Stimulated activated CD8-positive, alpha-beta memory T cell treated with anti-CD3 and anti-CD28 coated beads, Interleukin-15, amount 100 ng/mL, for 48 hours (primary cell): ENCODE results near the gene PPP1R9A.

Experiments
- DNase-seq, 2 donors: peaks; one replicate each; pipeline ENCODE4 v3.0.0-alpha.2; 2020; ENCODE audit warnings: low read depth in 2 of 2

Gene PPP1R9A

DNA sequence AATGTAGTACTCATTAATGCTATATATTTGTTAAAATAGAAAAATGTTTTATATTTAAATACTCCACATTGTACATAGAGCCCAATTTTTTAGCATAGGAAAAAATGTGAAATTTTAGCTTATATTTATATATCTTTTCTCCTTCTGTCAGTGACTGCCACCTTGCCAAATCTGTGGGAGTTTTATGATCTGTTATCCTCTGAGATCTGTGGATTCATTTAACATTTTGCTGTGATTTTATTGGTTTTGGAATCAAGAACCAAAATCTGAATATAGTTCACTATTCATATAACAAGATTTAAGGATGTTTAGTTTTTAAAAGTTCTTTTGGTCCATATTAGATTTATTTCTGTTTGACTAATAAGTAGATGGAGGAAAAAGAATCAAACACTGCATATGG is 127.9 kb downstream of the PPP1R9A start:
- DNase-seq = no peak

GRCh38 chr7:95041031-95041430 is 133.6 kb downstream of the PPP1R9A start:
- no peak for DNase-seq

- no peak for DNase-seq
Observed at GRCh38 chr7:95045236-95045923, 138.0 kb downstream of the PPP1R9A start.

DNA sequence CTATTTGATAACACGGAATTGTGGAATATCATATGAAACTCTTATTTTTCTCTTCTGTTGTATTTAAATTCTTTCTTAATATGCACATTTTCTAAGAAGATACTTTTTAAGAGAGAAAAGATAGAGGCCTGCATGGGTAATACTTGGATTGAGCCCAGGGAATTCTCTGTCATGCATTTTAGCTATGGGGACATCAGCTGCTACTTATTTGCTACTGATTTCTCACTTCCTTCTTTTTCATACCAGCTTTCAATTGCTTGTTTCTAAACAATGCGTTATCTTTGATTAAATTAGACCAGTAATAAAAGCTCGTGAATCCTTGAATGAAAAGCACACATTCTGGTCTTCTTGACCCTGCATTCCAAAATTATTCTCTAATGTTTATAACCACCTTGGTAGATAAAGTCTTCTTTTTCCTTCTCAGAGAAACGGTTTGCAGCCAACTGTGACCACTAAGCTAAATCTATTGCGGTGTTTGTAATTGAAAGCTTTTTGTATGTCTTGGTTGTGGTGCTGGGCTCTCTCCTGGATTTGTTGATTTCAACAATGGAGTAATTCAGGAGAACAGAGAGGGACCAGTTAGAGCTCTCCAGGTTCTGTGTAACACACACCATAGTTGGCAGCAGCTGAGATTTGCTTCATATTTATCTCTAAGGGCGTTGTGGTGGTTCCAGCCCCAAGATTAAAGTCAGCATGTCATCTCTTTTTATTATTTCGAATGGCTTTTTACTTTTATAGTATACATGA is 139.3 kb downstream of the PPP1R9A start:
- no peak for DNase-seq

DNA sequence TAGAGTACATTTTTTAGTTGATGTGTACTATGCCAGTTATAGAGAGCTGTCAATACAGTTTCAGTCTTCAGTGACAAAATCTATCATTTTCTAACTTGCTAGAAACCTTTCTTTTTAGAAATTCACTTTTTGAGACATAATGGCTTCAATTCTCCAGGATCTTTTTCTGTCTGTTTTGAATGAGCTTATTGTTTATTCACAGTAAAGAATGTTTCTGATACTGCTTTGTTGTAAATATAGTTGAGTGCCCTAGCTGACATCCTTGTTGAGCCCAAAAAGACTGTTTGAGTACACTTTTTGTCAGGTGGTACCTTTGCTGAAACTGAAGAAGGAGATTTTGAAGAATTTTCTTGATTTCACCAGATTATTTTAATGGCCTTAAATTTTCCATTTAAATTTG is 139.9 kb downstream of the PPP1R9A start:
- no peak for DNase-seq

DNA sequence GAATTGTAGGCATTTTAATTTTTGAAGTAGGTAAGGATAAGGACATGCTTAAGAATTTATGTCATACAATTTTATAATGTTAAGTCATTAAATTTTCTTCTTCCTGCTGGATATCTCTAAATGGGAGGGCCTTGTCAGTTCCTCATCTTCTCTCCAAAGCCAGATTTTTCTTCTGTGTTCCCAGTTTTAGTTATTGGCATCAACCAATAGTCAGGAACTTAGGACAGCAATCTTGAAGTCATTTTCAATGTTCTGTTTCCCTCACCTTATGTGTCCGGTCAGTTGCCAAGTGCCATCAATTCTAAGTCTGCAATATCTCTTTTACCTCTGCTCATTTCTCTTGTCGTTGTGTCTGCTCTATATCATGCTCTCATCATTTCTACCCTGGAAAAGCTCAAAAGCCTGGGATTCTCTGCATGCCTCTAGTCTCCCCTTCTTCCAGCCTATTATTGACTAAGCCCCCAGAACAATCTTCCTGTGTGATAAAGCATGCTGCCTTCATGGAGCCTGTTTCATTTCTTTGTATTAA is 145.2 kb downstream of the PPP1R9A start:
- no peak for DNase-seq

DNA sequence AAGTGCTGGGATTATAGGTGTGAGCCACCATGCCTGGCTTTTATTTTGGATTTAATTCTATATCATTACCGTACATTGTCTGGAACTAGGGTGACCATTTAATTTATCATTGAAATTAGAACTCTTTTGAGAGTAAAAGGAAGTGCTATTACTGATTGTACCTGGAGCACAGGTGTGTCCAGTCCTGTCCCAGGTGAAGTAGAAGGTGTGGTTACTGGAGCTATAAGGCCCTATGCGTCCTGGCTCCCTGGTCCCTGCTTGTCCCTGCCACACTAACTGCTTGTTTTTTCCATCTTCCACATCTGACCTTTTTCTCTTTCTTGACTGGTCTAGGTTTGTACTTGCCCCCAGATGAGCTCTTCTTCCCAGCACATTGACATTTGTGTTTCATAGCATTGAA is 147.0 kb downstream of the PPP1R9A start:
- DNase-seq = no peak

DNA sequence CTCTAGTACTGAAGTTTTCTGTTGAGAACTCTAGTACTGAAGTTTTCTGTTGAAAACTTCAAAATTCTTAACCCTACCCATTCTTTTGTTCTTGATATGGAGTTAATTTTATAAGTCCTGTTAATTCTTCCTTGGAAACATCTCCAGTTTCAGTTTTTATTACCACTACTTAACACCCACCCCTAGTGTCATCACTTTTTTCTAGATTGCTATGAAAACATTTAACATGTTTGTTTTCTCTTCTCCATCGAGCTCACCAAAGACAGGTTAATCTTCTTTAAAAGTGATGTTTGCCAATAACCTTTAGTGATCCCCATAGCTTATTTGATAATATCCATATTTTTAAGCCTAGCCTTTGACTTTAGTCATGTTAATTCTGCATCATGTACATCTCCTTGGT is 147.9 kb downstream of the PPP1R9A start:
- no peak for DNase-seq

DNA sequence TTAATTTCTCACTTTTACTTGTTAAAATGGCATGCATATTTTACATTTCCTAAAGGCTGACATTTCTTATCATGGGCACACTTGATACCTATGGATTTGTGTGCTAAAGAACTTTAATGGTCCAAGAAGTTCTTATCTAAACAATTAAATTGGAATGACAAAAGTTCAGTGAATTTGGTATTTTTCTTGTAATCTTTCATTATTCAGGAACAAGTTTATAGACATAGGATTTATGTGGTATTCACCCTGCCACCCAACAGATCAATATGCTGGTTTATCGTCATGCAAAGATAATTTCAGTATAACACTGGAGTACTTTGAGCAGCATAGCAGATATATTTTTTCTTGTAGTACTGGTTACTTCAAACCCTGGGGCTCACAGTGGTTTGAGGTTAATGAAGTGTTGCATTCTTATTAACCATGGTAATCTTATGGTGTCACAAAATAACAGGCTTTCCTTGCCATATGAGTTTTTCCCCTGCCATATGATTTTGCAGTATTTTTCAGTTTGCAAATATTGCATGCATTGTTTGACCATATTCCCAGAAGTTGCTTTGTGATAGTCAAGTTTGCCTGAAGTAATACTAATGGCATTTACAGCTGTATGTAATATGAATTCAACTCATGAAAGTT is 148.8 kb downstream of the PPP1R9A start:
- no peak for DNase-seq

GRCh38 chr7:95056901-95057300 is 149.5 kb downstream of the PPP1R9A start:
- no peak for DNase-seq

GRCh38 chr7:95059842-95060313 is 152.5 kb downstream of the PPP1R9A start:
- DNase-seq = no peak

DNA sequence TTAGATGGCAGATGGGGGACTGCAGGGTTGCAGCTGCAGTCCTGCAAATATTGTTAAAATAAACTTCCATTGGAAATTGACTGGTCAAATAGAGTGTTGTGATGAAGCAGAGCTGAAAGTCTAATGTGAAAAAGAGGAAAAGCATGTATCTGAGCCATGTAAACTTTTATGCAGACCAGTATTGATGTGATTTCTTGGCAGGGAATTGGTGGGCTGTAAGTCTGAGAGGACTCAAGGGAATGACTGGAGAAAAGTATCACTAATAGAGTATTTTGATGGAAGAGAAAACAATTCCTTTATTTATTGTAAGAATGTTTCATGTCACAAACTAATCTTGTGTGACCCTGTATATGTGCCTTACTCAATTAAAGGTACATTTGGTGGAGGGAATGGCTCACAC is 155.5 kb downstream of the PPP1R9A start:
- no peak for DNase-seq

DNA sequence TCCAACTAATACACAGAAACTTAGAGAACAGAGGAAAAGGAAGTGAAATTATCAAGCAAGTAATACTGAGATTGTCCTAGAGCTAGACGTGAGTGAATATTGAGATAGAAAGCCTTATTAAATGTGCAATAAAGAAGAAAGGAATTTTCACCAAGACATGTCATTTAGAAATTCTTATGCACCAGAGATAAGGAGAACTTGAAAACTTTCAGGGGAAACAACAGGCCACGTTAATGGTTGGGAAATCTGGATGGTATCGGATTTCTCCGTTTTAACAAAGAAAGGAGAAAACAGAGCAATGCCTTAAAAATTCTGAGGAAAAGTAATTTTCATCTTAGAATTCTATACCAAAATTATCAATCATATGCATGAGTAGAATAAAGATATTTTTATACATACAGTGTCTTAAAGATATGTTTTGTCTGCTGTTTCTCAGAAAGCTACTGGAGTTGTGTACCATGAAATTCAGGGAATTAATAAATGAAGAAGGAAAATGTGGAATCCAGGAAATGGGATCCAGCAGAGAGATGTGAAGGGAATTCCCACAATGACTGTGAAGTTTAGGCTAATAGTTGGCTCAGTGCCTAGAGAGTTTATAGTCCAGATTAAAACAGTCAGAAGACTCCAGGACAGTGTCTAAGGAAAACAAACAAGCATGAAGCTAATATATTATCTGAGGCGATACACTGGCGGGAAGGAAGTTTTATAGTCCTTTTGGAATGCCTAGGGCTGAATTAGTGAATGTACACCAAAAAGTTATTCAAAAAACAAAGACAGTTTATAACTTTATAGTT is 159.5 kb downstream of the PPP1R9A start:
- no peak for DNase-seq

DNA sequence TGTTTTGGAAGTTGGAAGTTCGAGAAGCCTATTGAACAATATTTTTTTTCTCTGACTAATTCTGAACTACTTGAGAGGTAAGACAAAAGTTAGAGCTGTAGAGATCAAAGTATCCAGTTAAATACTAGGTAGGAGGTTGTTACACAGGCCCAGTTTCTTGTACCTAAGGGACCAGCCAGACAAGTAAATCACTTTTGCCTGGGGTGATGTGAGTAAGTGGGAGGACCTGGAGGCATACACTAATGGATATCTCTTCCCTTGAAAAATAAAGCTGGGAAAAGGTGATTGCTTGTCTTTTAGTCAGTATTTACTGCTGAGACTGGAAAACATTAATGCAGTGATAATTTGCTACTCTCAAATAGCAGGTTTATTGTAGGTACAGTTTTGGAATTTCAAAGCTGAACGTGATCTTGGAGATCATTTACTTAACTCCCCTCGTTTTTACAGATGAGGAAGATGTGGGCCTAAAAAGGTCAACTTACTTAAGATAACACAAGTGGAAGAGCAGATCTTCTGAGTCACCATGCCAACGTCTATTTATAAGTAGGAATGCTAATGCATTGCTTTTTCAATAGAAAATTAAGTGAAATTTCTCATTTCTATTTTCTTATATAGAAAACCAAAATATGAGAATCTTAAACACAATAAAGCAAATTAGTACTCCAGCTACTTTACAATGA is 181.3 kb downstream of the PPP1R9A start:
- DNase-seq = no peak

GRCh38 chr7:95089414-95090315 is 182.3 kb downstream of the PPP1R9A start:
- DNase-seq = no peak

DNA sequence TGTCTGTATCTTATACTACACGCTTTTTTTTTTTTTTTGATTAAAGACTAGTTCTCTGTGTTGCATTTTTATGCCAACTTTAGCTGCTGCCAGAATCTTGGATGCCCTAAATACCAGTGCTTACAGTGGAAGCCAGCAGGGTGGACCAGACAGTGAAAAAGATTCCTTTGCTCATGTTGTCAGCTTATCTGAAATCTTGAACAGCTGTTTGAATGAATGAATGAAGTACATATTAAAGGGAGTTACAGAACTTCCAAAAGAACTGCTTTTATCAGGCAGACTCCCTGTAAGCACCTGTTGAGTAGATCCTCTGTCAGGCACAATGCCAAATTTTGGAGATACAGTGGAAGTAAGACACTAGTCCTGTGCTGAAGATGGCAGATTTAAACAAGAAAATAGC is 184.9 kb downstream of the PPP1R9A start:
- no peak for DNase-seq

GRCh38 chr7:95095259-95095965 is 188.0 kb downstream of the PPP1R9A start:
- DNase-seq = no peak

DNA sequence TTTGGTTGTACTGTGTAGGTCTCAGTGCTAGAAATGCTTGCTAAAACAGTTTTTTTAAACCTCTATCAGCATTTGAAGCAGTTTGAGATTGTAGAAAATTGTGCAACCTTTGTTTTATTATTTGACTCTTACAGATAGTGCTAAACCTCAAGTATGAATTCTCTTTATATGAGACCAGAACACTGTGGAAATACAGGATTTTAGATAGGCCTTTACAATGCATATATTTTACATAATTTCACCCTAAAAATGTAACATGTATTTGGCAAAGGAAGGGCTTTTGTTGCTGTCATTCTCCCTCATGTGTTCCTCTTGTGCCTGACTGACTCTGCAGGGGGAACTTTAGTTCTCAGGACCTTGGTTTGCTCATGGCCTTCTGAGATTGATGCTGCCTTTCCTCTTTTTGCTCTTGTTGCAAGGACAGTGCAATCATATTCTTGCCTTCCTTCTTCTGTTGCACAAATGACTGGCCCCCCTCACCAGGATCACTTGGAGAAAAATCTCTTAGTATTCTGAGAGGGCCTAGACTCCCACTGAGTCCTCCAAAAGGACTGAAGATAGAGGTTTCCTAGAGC is 188.7 kb downstream of the PPP1R9A start:
- DNase-seq = no peak

- DNase-seq = no peak
Observed at GRCh38 chr7:95097291-95097690, 189.9 kb downstream of the PPP1R9A start.
